ENCODE results near the gene CAPN12.

CAPN12 gene

DNA sequence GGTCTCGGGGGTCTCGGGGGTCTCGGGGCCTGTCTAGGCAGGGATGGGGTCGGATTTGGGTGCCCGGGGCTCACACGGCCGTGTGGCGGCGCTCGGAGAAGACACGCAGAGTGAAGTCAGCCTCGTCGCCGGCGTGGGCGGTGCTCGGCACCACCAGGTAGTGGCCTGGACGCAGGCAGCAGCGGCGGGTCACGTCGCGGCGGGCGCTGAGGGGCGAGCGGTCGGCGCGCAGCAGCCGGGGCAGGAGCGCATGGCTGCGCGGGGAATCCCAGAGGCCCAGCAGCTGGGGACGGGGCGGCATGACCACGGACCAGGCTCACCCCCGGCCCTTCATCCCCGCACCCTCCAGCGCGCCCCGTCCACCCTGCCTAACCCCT lies 8.2 kb downstream of the CAPN12 start:
- no peaks in the 10 kb centered on the region for H3K4me1 ChIP-seq (ENCODE audit: insufficient read depth, low read length)
- H3K27ac ChIP-seq (ENCODE audit: low read depth, low read length): no peak overlapping the region
- no peak overlapping the region for H3K9ac ChIP-seq (ENCODE audit: low read length)
- H3K27me3 ChIP-seq (ENCODE audit: control insufficient read depth in 1 of 2, insufficient read depth in 2 of 2, low read length in 2 of 2): peaks cover 0 to 7% of the 10 kb centered on the region in 2 donors
- H3K4me3 ChIP-seq (ENCODE audit: low read depth in 1 of 2, low read length in 2 of 2): no peak overlapping the region
- H3K36me3 ChIP-seq (ENCODE audit: insufficient read depth, low read length): no peaks in the 10 kb centered on the region
- no peaks in the 10 kb centered on the region for H3K9me3 ChIP-seq (ENCODE audit: low read length)

DNA sequence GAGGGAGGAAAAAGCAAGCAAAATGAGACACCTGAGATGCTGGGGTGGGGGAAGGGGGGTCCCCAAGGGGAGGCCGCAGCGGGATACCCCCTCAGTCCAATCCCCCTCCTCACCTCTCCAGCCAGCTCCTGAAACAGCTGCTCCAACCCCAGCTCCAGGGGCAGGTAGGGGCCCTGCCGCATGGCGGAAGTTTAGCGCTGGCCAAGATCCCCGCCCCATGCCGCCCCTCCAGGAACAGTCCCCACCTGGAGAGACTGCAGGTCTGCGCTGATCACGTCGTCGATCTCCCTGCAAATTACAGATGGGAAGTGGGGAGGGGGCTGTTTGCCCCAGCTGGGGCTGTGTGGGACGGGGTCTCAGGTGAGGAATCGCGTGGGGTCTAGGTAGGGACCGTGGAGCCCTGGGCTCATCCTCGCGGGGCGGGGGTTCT lies 9.0 kb downstream of the CAPN12 start:
- Histone ChIP-seq H3K9ac (ENCODE audit: low read length) (no peak overlapping the region), H3K4me3 (ENCODE audit: low read depth in 1 of 2, low read length in 2 of 2) (no peak overlapping the region), H3K27ac (ENCODE audit: low read depth, low read length) (no peak overlapping the region)

DNA sequence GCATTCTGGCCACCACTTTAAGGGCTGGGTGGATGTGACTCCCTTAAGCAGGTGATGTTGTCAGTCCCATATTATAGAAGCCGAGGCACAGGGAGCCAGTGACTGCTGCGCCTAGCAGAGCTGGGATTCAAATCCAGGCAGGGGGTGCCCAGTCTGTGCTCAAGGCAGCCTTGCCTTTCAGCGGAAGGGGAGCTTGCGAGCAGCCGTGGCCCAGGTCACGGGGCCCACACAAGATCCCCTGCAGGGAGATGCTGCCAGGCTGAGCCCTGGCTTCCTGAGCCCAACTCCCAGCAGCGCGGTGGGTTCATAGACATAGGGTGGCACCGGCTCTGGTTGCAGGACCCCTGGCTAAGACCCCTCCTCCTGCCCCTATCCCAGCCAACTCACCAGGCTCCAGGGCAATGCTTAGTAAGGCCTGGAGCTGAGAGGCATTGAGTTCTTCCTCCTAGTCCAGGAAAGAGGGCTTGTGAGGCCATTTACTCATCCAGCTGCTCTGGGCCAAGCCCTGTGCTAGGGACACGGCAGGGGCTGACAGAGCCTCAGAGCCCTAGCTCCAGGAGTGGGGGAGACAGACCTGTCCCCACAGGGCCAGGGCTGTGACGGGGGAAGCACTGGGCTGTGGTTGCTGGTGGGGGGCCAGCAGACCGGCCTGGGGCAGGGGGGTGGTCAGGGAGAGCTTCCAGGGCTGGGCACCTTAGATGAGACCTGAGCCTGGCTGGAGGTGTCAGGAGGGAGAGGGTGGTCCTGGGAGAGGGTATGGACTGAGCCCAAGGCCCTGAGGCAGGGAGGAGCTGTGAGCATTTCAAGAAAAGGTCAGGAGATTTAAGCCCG lies 9.6 kb downstream of the CAPN12 start:
- H3K27ac ChIP-seq (ENCODE audit: low read depth, low read length): no peak overlapping the region
- no peaks in the 10 kb centered on the region for H3K9me3 ChIP-seq (ENCODE audit: low read length)
- no peak overlapping the region for H3K4me3 ChIP-seq (ENCODE audit: low read depth in 1 of 2, low read length in 2 of 2)
- peaks cover 0 to 7% of the 10 kb centered on the region in 2 donors for H3K27me3 ChIP-seq (ENCODE audit: control insufficient read depth in 1 of 2, insufficient read depth in 2 of 2, low read length in 2 of 2)
- H3K36me3 ChIP-seq (ENCODE audit: insufficient read depth, low read length): peaks cover 9% of the 10 kb centered on the region
- no peak overlapping the region for H3K9ac ChIP-seq (ENCODE audit: low read length)
- no peaks in the 10 kb centered on the region for H3K4me1 ChIP-seq (ENCODE audit: insufficient read depth, low read length)

More for the DNA sequence above, 9.0 kb downstream of the CAPN12 start:
- peaks cover 0 to 7% of the 10 kb centered on the region in 2 donors for H3K27me3 ChIP-seq (ENCODE audit: control insufficient read depth in 1 of 2, insufficient read depth in 2 of 2, low read length in 2 of 2)
- H3K9me3 ChIP-seq (ENCODE audit: low read length): no peaks in the 10 kb centered on the region
- peaks cover 7% of the 10 kb centered on the region for H3K36me3 ChIP-seq (ENCODE audit: insufficient read depth, low read length)
- no peaks in the 10 kb centered on the region for H3K4me1 ChIP-seq (ENCODE audit: insufficient read depth, low read length)

DNA sequence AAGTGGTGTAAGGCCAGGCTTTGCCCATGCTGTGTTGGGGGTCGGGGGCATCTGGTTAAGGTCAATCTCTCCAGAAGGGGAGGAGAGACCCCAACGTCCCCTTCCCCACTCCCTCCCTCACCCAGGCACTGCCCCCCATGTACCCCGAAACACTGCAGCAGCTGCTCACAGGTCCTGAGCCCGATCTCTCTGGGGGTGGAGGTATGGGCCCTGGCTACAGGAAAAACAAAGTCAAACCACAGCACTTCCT lies 10.2 kb downstream of the CAPN12 start:
- Histone ChIP-seq H3K4me3 (ENCODE audit: low read depth in 1 of 2, low read length in 2 of 2) (no peak overlapping the region), H3K9ac (ENCODE audit: low read length) (no peak overlapping the region)

DNA sequence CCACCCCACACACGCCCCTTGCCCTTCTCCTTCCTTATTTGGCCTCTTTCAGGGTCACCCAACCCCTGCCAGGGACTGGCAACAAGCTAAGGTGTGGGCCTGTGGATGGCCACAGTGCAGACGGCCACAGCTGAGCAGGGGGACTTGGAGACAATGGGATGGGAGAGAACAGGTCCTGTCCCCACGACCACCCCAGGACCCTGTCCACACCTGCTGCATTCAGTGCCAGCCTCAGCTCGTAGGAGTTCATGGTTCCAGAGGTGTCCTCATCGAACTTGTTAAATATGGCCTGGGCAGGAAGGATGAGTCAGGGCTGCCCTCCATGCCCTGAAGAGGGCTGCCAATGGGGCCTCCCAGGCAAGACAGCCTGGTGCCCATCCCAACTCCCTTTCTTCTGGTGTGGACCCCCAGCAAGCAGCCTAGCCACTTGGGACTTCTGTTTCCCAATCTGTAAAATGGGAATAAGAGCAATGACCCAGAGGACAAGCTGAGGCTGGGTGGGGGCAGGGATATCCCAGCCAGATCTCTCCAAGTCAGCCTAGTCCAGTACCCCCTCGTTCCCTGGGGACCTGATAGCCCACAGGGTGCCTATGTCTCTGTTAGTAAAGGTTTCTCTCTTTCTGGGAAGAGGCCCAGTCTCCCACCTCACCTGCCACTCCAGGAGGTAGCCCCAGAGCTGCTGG lies 10.6 kb downstream of the CAPN12 start:
- H3K9ac ChIP-seq (ENCODE audit: low read length): no peak overlapping the region
- H3K27me3 ChIP-seq (ENCODE audit: control insufficient read depth in 1 of 2, insufficient read depth in 2 of 2, low read length in 2 of 2): peaks cover 0 to 7% of the 10 kb centered on the region in 2 donors
- no peak overlapping the region for H3K4me3 ChIP-seq (ENCODE audit: low read depth in 1 of 2, low read length in 2 of 2)
- no peaks in the 10 kb centered on the region for H3K9me3 ChIP-seq (ENCODE audit: low read length)
- no peaks in the 10 kb centered on the region for H3K4me1 ChIP-seq (ENCODE audit: insufficient read depth, low read length)
- H3K36me3 ChIP-seq (ENCODE audit: insufficient read depth, low read length): peaks cover 9% of the 10 kb centered on the region
- no peak overlapping the region for H3K27ac ChIP-seq (ENCODE audit: low read depth, low read length)

More for the DNA sequence above, 10.2 kb downstream of the CAPN12 start:
- no peaks in the 10 kb centered on the region for H3K9me3 ChIP-seq (ENCODE audit: low read length)
- no peak overlapping the region for H3K27ac ChIP-seq (ENCODE audit: low read depth, low read length)
- H3K27me3 ChIP-seq (ENCODE audit: control insufficient read depth in 1 of 2, insufficient read depth in 2 of 2, low read length in 2 of 2): peaks cover 0 to 7% of the 10 kb centered on the region in 2 donors
- peaks cover 9% of the 10 kb centered on the region for H3K36me3 ChIP-seq (ENCODE audit: insufficient read depth, low read length)
- H3K4me1 ChIP-seq (ENCODE audit: insufficient read depth, low read length): no peaks in the 10 kb centered on the region

DNA sequence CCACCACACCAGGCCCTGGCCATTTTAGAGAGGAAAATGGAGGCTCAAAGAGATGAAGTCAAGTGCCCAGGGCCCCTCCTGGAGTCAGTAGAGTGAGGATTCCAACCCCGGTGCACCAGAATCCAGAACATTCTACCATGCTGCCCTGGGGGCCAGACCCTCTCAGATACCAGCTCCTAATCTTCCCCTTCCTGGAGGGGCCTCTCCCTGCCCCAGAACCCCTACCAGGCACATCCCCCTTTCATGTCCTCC lies 11.1 kb downstream of the CAPN12 start:
- H3K9me3 ChIP-seq (ENCODE audit: low read length): no peaks in the 10 kb centered on the region
- H3K36me3 ChIP-seq (ENCODE audit: insufficient read depth, low read length): peaks cover 9% of the 10 kb centered on the region
- H3K9ac ChIP-seq (ENCODE audit: low read length): no peak overlapping the region
- no peaks in the 10 kb centered on the region for H3K4me1 ChIP-seq (ENCODE audit: insufficient read depth, low read length)
- peaks cover 0 to 7% of the 10 kb centered on the region in 2 donors for H3K27me3 ChIP-seq (ENCODE audit: control insufficient read depth in 1 of 2, insufficient read depth in 2 of 2, low read length in 2 of 2)
- no peak overlapping the region for H3K4me3 ChIP-seq (ENCODE audit: low read depth in 1 of 2, low read length in 2 of 2)
- H3K27ac ChIP-seq (ENCODE audit: low read depth, low read length): no peak overlapping the region

DNA sequence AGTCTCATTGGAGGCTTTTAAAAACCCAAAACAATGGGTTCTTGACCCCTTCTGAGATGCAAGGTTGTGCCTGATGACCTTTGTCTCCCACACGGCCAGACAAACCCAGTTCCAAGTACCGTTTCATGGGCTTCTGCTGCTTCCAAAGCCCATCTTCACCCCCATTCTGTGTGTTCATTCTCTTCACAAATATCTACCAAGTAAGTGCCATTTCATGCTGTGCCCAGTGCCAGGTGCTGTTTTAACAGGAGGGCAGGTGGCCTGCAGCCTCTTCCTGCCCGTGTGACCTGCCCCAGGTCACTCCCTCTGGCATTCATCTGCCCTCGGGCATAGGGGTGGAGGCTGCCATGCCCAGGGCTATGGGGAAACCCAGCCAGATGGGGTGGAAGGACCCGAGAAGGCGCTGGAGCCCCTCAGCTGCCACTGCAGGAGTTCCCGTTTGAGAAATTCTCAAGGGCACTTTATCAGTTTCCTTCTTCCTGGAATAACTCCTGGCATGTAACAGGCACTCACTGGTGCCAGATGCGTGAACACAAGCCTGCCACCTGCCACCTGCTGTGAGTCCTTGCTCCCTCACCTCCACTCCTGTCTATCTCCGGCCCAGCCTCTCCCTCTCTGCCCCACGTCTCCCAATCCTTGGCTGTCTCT lies 12.5 kb downstream of the CAPN12 start:
- H3K4me3 ChIP-seq (ENCODE audit: low read depth in 1 of 2, low read length in 2 of 2): no peak overlapping the region
- no peaks in the 10 kb centered on the region for H3K4me1 ChIP-seq (ENCODE audit: insufficient read depth, low read length)
- no peak overlapping the region for H3K27ac ChIP-seq (ENCODE audit: low read depth, low read length)
- H3K36me3 ChIP-seq (ENCODE audit: insufficient read depth, low read length): peaks cover 22% of the 10 kb centered on the region
- no peak overlapping the region for H3K9ac ChIP-seq (ENCODE audit: low read length)
- no peaks in the 10 kb centered on the region for H3K9me3 ChIP-seq (ENCODE audit: low read length)
- peaks cover 0 to 6% of the 10 kb centered on the region in 2 donors for H3K27me3 ChIP-seq (ENCODE audit: control insufficient read depth in 1 of 2, insufficient read depth in 2 of 2, low read length in 2 of 2)

DNA sequence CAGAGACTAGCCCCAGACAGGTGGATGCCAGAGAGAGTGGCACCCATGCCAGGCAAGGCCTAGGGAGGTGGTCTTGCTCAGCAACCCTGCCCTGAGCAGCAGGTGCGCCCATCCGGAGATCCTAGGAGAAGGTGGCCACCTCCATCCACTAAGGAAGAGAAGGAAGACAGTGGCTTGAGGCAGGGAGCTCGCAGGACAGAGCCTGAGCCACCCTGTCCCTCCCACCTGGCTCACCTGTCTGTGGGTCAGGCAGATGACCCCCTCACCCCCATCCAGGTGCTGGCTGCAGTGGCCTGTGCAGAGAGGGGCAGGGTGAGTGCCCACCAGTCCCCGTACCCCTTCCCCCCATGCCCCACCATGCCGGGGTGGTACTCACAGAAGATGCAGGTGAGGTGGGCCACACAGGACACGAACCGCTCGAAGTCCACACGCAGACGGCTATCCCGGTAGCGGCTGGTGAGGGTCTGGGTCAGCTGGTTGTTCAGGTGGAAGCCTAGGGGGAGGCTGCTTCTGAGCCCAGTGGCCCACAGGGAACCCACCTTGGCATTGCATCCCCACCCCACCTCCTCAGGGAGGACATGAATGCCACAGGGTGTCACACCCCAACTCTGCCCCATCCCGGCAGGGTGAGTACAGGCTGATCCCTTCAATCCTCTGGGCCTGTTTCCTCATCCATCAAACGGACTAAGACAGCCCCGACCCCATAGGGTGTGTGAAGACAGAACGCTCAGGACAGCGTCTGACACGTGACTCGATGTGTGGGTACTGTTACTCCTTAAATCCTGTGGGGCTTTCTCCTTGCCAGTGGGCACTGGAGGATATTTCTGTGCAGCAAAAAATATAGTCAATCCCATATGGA lies 13.3 kb downstream of the CAPN12 start:
- Histone ChIP-seq H3K36me3 (ENCODE audit: insufficient read depth, low read length) (peaks cover 30% of the 10 kb centered on the region), H3K9ac (ENCODE audit: low read length) (no peak overlapping the region), H3K27ac (ENCODE audit: low read depth, low read length) (no peak overlapping the region), H3K4me1 (ENCODE audit: insufficient read depth, low read length) (no peaks in the 10 kb centered on the region), H3K9me3 (ENCODE audit: low read length) (no peaks in the 10 kb centered on the region), H3K27me3 (ENCODE audit: control insufficient read depth in 1 of 2, insufficient read depth in 2 of 2, low read length in 2 of 2) (no peaks in the 10 kb centered on the region), H3K4me3 (ENCODE audit: low read depth in 1 of 2, low read length in 2 of 2) (no peak overlapping the region)

DNA sequence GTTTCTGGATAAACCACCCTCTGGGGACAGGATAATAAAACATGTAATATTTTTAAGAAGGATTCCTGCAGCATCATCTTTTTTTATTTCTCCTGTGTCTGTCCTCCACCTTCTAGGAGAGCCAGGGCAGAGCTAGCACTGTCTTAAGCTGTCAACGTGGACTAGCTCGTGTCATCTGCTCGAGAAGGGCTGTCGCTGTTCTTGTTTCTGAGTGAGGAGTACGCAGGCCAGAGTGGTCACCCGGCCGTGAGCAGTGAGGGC lies 13.9 kb downstream of the CAPN12 start:
- no peak overlapping the region for H3K27ac ChIP-seq (ENCODE audit: low read depth, low read length)
- peaks cover 35% of the 10 kb centered on the region for H3K36me3 ChIP-seq (ENCODE audit: insufficient read depth, low read length)
- no peaks in the 10 kb centered on the region for H3K4me1 ChIP-seq (ENCODE audit: insufficient read depth, low read length)

DNA sequence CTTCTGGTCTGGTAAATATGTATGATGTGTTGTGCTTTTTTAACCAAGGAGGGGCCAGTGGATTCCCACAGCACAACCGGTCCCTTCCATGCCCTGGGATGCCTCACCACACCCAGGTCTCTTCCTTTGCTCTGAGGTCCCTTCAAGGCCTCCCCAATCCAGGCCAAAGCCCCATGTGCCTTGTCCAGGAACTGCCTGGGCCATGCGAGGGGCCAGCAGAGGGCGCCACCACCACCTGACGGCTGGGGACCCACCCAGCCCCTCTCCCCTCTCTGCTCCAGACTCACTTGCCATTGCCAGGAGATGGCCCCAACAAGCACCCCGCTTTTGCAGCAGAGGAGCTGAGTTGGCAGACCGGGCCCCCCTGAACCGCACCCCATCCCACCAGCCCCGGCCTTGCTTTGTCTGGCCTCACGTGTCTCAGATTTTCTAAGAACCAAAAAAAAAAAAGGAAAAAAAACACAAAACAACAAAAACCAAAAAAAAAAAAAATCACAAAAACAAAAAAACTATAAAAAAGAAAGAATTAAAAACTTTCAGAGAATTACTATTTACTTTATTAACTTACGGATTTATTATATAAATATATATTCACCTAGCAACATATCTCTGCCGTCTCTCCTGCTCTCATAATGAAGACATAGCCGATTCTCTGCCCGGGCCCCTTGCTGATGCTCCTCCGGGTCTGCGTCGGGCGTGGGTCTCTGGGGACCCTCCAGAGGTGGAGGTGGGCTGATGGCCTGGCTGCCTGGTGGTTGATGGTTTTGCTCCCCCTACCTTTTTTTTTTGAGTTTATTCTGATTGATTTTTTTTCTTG lies 14.4 kb downstream of the CAPN12 start:
- Histone ChIP-seq H3K4me3 (ENCODE audit: low read depth in 1 of 2, low read length in 2 of 2) (no peak overlapping the region), H3K27me3 (ENCODE audit: control insufficient read depth in 1 of 2, insufficient read depth in 2 of 2, low read length in 2 of 2) (no peaks in the 10 kb centered on the region), H3K4me1 (ENCODE audit: insufficient read depth, low read length) (no peaks in the 10 kb centered on the region), H3K9me3 (ENCODE audit: low read length) (no peaks in the 10 kb centered on the region), H3K27ac (ENCODE audit: low read depth, low read length) (no peak overlapping the region), H3K9ac (ENCODE audit: low read length) (no peak overlapping the region), H3K36me3 (ENCODE audit: insufficient read depth, low read length) (peaks cover 40% of the 10 kb centered on the region)

More for the DNA sequence above, 13.9 kb downstream of the CAPN12 start:
- Histone ChIP-seq H3K9ac (ENCODE audit: low read length) (no peak overlapping the region), H3K9me3 (ENCODE audit: low read length) (no peaks in the 10 kb centered on the region), H3K4me3 (ENCODE audit: low read depth in 1 of 2, low read length in 2 of 2) (no peak overlapping the region), H3K27me3 (ENCODE audit: control insufficient read depth in 1 of 2, insufficient read depth in 2 of 2, low read length in 2 of 2) (no peaks in the 10 kb centered on the region)

All from muscle layer of colon (tissue), 2 donors.